ENCODE measurements around the gene SARS1. TPM values are rescaled to one million over a fixed set of nuclear protein-coding genes. Genes with fewer than 3 reads are reported as not detected.
A peak's percentile ranks its signal among the peaks of the same experiment; 100 is the strongest.
"Not testable (repeated sequence)": the region's sequence is repeated elsewhere in the genome, so short reads cannot be mapped to it uniquely, and the experiment has no call there.

The SARS1 gene
- total RNA-seq, 4 donors from 2014 or later: 85.8 to 150 (median 134) TPM

DNA sequence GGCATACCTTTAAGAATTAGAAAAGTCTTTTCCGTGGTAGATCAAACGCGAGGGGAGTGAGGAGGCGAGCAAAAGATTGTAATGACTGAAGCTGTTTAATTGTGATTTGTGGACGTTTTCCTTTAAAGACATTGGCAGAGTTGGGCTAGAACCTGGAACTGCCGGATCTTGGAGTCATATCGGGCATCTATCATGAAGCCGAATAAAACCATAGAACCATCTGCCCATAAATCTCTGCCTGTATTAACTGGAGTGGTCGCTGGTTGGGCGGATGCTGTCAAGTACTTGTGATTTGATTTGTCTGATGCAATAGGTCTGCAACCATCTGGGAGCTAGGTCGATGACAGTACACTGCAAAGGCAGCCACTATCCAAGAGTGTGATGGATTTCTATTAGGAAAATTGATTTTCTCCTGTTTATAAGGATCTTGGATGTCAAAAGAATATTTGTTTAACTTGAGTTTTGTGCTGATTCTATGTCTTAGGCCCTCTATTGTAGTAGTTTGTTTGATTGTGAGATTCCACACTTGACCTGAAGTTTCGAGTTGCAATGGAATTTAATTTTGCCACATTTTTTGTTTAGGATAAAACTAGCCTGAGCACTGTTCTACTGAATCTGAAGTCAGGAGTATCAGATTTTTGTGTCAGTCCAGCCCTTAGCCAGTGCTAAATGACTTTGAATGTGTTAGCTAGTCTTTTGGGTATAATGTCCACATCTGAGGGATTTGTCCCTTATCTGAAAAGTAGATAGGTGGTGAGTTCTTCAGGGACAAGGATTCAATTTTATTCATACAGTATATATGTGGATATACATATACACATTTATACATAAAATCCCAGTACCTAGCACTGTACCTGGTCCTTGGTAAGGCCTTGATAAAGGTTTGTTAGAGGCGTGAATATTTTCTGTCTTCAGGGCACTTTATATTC is 1.2 kb downstream of the SARS1 start:
- Histone ChIP-seq H3K4me3 (peak overlapping the region; percentile 83 to 99 (median 96)), H3K4me1 (peaks cover 11 to 57% (median 28%) of the 10 kb centered on the region in 3 donors), H3K36me3 (peaks cover 0 to 13% (median 0%) of the 10 kb centered on the region in 3 donors), H3K27me3 (no peaks in the 10 kb centered on the region), H3K27ac (peak overlapping the region; percentile 91 to 97 (median 96)), H3K9me3 (no peaks in the 10 kb centered on the region)
- DNase-seq: no peak
- peak in 2 of 4 donors; percentile 6 to 22 for TF ChIP-seq POLR2A (IDR thresholded peaks at IDR 0.05)
- TF ChIP-seq CTCF (IDR thresholded peaks at IDR 0.05): no peak
- intact Hi-C loops (cut with DNase I): no loop called here
- WGBS, 2 donors: 7 to 8% methylated on average over 13 of the region's 13 CpGs

- 80 to 81% methylated on average over 4 of the region's 4 CpGs for WGBS, 2 donors
- no peak for DNase-seq
- TF ChIP-seq CTCF (IDR thresholded peaks at IDR 0.05) (no peak), POLR2A (IDR thresholded peaks at IDR 0.05) (no peak)
Observed at GRCh38 chr1:109216662-109217061, 2.9 kb downstream of the SARS1 start.

DNA sequence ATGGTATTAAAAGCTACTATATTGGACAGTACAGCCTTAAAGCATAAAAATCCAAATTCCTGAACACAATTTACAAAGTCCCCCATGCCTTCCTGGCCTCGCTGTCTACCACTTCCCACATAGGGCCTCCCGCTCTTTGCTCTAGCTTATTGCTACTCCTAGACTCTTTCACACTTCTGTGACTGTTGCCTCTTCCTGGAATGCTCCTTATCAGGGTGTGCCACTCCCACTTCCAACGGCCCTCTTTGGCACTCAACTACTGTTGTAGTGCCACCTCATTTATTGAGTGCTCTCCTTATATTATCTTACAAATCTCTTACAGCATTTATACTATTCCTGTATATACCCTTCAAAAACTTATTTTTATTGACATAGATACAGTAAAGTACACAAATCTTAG is 4.8 kb downstream of the SARS1 start:
- no peaks in the 10 kb centered on the region for H3K9me3 ChIP-seq
- intact Hi-C loops (cut with DNase I): no loop called here
- no peaks in the 10 kb centered on the region for H3K27me3 ChIP-seq
- H3K36me3 ChIP-seq: peaks cover 0 to 32% (median 0%) of the 10 kb centered on the region in 3 donors
- no peak overlapping the region for H3K4me3 ChIP-seq
- 69 to 72% methylated on average over 3 of the region's 3 CpGs for WGBS, 2 donors
- H3K27ac ChIP-seq: no peak overlapping the region
- H3K4me1 ChIP-seq: peaks cover 11 to 38% (median 22%) of the 10 kb centered on the region in 3 donors
- no peak for TF ChIP-seq CTCF (IDR thresholded peaks at IDR 0.05)
- no peak for TF ChIP-seq POLR2A (IDR thresholded peaks at IDR 0.05)
- no peak for DNase-seq

More at GRCh38 chr1:109216662-109217061, 2.9 kb downstream of the SARS1 start:
- Histone ChIP-seq H3K36me3 (peaks cover 0 to 20% (median 0%) of the 10 kb centered on the region in 3 donors), H3K27me3 (no peaks in the 10 kb centered on the region), H3K4me3 (no peak overlapping the region), H3K9me3 (no peaks in the 10 kb centered on the region), H3K27ac (no peak overlapping the region), H3K4me1 (peaks cover 11 to 43% (median 22%) of the 10 kb centered on the region in 3 donors)
- intact Hi-C loops (cut with DNase I): no loop called here

DNA sequence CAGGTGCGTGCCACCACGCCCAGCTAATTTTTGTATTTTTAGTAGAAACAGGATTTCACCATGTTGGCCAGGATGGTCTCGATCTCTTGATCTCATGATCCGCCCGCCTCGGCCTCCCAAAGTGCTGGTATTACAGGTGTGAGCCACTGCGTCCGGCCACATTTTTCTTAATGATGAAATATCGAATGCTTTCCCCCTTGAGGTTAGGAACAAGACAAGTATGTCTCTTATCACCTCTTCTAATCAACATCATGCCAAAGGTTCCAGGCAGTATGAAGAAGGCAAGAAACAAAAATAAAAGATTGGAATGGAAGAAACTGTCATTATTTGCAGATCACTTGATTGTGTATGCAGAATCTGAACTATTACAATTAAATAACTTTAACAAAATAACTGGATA is 7.5 kb downstream of the SARS1 start:
- H3K27ac ChIP-seq; H3K27me3 ChIP-seq; intact Hi-C loops (cut with DNase I); DNase-seq; H3K9me3 ChIP-seq; H3K4me3 ChIP-seq: not testable (repeated sequence)
- Histone ChIP-seq H3K4me1 (peaks cover 0 to 19% (median 10%) of the 10 kb centered on the region in 3 donors), H3K36me3 (peaks cover 0 to 53% (median 0%) of the 10 kb centered on the region in 3 donors)
- 94 to 99% methylated on average over 9 of the region's 9 CpGs for WGBS, 2 donors

DNA sequence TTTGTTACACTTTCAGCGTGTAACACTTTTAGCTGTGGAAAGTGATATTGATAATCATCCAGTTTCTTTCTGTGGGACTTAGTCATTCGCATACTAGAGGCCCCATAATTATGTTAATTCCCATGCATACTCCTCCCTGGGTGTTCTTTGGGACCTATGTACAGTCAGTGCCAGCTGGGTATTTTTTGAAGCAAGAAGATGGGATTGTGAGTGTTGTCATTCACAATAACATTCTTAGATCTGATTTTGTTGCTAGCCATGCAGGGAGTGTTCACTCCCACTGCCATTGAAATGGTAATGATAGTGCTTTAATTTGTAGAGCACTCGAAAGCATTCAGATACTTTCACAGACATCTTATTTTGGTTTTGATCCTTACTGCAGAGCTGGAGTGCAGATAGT is 11.6 kb downstream of the SARS1 start:
- intact Hi-C loops (cut with DNase I): no loop called here
- no peaks in the 10 kb centered on the region for H3K9me3 ChIP-seq
- TF ChIP-seq POLR2A (IDR thresholded peaks at IDR 0.05) (no peak), CTCF (IDR thresholded peaks at IDR 0.05) (no peak)
- WGBS, 2 donors: 80 to 83% methylated on average over 3 of the region's 3 CpGs
- no peak overlapping the region for H3K27ac ChIP-seq
- H3K36me3 ChIP-seq: peaks cover 8 to 82% (median 18%) of the 10 kb centered on the region in 3 donors
- no peak overlapping the region for H3K4me3 ChIP-seq
- no peaks in the 10 kb centered on the region for H3K4me1 ChIP-seq
- no peak for DNase-seq
- no peaks in the 10 kb centered on the region for H3K27me3 ChIP-seq

Data from esophagus squamous epithelium (tissue), 5 donors.